Femur (tissue), 1 donor: Measurements from ENCODE around the gene ZDHHC4.
A peak's percentile ranks its signal among the peaks of the same experiment; 100 is the strongest.

Experiments
- DNase-seq: peaks from one replicate; pipeline ENCODE4 v3.0.0-alpha.2; 2017

Gene ZDHHC4

DNA sequence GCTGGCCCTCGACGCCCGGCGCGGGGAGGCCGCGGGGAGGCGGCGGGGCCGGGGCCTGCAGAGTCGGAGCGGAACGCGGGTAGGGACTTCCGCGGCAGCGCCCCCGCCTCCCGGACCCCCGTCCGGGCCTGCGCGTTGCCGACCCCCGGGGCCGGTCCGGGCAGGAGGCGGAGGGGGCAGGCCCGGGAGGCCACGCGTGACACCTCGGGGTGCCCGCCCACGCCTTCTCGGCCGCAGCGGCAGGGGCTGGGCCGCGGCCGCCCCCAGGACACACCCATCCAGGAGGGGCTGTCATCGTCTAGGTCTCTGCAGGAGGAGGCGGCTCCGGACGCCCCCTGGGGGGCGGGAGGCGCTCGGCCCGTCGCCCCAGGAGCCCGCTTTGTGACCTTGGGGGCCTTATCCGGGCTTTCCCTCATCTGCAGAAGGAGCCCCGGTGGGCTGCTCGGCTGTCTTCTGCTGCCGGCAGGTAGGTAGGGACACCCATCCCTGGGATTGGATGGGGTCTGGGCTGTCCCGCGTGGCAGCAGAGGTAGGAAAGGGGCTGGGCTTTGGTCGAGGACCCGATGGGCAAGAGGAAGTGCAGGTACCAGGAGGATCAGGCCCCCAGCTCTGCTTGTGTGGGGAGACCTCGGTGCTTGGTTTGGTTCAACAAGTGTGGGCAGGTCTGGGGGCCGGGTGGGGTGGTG is 60.4 kb downstream of the ZDHHC4 start:
- peak; percentile 53 for DNase-seq
